Mesothelial cell of epicardium (in vitro differentiated cells): ENCODE data around the gene CTSW. TPM values are rescaled to one million over a fixed set of nuclear protein-coding genes. Genes with fewer than 3 reads are reported as not detected.
"Not testable (repeated sequence)": the region's sequence is repeated elsewhere in the genome, so short reads cannot be mapped to it uniquely, and the experiment has no call there.

ENCODE experiments used
- DNase-seq, 2 experiments: peaks; one replicate each; pipeline ENCODE4 v3.0.0; 2021; ENCODE audit warnings: low spot score in 2 of 2; ENCODE audit not compliant: unreplicated experiment in 2 of 2
- H3K27ac Mint-ChIP-seq: 2 replicates; pipeline ENCODE4 v1.8.0; 2021; ENCODE audit warnings: mixed read lengths
- H3K27me3 Mint-ChIP-seq: 2 replicates; pipeline ENCODE4 v1.8.0; 2021; ENCODE audit warnings: low read depth, mixed read lengths
- H3K36me3 Mint-ChIP-seq: 2 replicates; pipeline ENCODE4 v1.8.0; 2021; ENCODE audit warnings: mixed read lengths
- H3K4me1 Mint-ChIP-seq: 2 replicates; pipeline ENCODE4 v1.8.0; 2021; ENCODE audit warnings: mixed read lengths
- H3K4me3 Mint-ChIP-seq: 2 replicates; pipeline ENCODE4 v1.8.0; 2021; ENCODE audit warnings: mild to moderate bottlenecking, moderate library complexity, mixed read lengths
- H3K9me3 Mint-ChIP-seq: 2 replicates; pipeline ENCODE4 v1.8.0; 2021; ENCODE audit warnings: mixed read lengths
- total RNA-seq: library from RNA; stranded (reverse); gene quantifications from 3 replicates; pipeline ENCODE4 v1.2.1, GENCODE V29; 2021
- TF ChIP-seq, protein P1 (sequence below): fragments of 200-600 bp; sonication (generic); IDR thresholded peaks from one replicate; pipeline ENCODE4 v1.5.0; 2021; ENCODE audit warnings: antibody characterized with exemption; ENCODE audit not compliant: unreplicated experiment

Gene CTSW
- total RNA-seq, 1 donor from 2014 or later: not detected

GRCh38 chr11:65891219-65892136 lies 11.8 kb downstream of the CTSW start:
- peak overlapping the region; percentile 62 for H3K4me3 Mint-ChIP-seq
- H3K27me3 Mint-ChIP-seq: peaks cover 19% of the 10 kb centered on the region
- peaks cover 45% of the 10 kb centered on the region for H3K4me1 Mint-ChIP-seq
- no peak for DNase-seq
- H3K27ac Mint-ChIP-seq: no peak overlapping the region
- peaks cover 5% of the 10 kb centered on the region for H3K36me3 Mint-ChIP-seq
- TF ChIP-seq, protein P1, sequence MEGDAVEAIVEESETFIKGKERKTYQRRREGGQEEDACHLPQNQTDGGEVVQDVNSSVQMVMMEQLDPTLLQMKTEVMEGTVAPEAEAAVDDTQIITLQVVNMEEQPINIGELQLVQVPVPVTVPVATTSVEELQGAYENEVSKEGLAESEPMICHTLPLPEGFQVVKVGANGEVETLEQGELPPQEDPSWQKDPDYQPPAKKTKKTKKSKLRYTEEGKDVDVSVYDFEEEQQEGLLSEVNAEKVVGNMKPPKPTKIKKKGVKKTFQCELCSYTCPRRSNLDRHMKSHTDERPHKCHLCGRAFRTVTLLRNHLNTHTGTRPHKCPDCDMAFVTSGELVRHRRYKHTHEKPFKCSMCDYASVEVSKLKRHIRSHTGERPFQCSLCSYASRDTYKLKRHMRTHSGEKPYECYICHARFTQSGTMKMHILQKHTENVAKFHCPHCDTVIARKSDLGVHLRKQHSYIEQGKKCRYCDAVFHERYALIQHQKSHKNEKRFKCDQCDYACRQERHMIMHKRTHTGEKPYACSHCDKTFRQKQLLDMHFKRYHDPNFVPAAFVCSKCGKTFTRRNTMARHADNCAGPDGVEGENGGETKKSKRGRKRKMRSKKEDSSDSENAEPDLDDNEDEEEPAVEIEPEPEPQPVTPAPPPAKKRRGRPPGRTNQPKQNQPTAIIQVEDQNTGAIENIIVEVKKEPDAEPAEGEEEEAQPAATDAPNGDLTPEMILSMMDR: no peak
- no peaks in the 10 kb centered on the region for H3K9me3 Mint-ChIP-seq

- DNase-seq, H3K27ac Mint-ChIP-seq, H3K36me3 Mint-ChIP-seq, H3K9me3 Mint-ChIP-seq: not testable (repeated sequence)
- peaks cover 26% of the 10 kb centered on the region for H3K27me3 Mint-ChIP-seq
- peaks cover 38% of the 10 kb centered on the region for H3K4me1 Mint-ChIP-seq
- peak overlapping the region; percentile 62 for H3K4me3 Mint-ChIP-seq
Observed at GRCh38 chr11:65892137-65892540, 12.5 kb downstream of the CTSW start.

DNA sequence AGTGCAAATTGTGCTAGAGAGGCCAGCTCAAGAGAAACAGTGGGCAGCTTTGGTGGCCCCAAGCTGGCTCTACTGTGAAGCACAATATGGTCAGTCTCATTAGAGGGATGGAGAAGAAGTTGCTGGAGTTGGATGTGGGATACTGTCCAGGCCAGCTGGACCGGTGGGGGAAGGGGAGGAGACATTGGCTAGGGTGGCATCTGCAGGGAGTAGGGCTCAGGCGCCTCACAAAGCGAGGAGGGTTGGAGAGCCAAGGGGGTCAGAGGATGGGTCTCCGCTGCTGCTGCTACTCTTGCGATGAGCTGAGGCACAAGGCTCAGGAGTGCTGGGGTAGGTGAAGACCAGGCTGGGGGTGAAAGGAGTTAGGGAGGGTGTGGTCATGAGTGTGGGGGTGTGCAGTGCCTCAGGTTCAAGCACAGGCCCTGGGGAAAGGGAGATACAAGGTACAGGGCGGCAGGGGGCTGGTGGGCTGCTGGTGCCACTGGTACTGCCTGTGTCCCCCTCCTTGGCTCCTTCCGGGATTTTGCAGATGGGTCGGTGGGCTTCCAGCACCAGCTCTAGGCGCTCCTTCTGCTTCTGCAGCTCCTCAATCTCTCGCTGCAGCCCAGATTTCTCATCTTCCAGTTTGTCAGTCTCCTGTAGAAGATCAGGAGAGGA lies 13.2 kb downstream of the CTSW start:
- peak overlapping the region; percentile 62 for H3K4me3 Mint-ChIP-seq
- no peaks in the 10 kb centered on the region for H3K36me3 Mint-ChIP-seq
- TF ChIP-seq, protein P1: no peak
- no peak for DNase-seq
- peaks cover 32% of the 10 kb centered on the region for H3K4me1 Mint-ChIP-seq
- H3K27me3 Mint-ChIP-seq: peaks cover 33% of the 10 kb centered on the region
- H3K9me3 Mint-ChIP-seq: no peaks in the 10 kb centered on the region
- no peak overlapping the region for H3K27ac Mint-ChIP-seq

- DNase-seq: no peak
- Mint-ChIP-seq H3K9me3 (no peaks in the 10 kb centered on the region), H3K27ac (no peak overlapping the region), H3K4me3 (no peak overlapping the region), H3K36me3 (no peaks in the 10 kb centered on the region), H3K4me1 (peaks cover 26% of the 10 kb centered on the region), H3K27me3 (peaks cover 46% of the 10 kb centered on the region)
- TF ChIP-seq, protein P1: no peak
Observed at GRCh38 chr11:65894034-65894591, 14.5 kb downstream of the CTSW start.

DNA sequence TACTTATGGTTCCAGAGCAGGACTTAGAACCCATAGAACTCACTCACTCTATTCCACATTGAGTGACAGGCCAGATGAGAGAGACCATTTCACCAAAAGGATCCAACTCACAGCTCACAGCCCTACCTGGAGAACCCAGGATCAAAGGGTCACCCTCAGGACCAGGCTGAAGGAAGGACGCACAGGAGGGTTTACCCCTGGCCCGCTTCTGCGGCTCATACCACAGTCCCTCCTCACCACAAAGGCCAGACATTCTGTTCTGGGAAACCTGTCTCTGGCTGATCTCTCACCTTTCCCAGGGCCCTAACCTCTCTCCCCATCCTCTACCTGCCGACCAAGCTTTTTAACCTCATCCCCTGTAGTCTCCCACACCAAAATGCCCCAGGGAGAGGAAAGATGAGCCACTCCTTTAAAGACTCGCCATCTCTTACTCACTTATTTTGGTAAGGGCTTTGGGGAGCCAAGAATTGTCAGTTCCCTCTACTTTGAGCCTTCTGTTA lies 15.9 kb downstream of the CTSW start:
- Mint-ChIP-seq H3K27ac (no peak overlapping the region), H3K9me3 (no peaks in the 10 kb centered on the region), H3K36me3 (no peaks in the 10 kb centered on the region), H3K27me3 (peaks cover 55% of the 10 kb centered on the region), H3K4me3 (no peak overlapping the region), H3K4me1 (peaks cover 13% of the 10 kb centered on the region)
- TF ChIP-seq, protein P1: no peak
- no peak for DNase-seq
